DOHH2 (cell line): ENCODE results near the gene HSPG2.

Source experiments
- H3F3A ChIP-seq: fragments of 200-600 bp; sonication (generic), shearing (Covaris generic); 2 replicates; pipeline ENCODE4 v1.6.0; 2016; ENCODE audit warnings: antibody characterized with exemption, mild to moderate bottlenecking; ENCODE audit not compliant: control insufficient read depth, insufficient read depth
- H3K27ac ChIP-seq: fragments of 200-600 bp; sonication (generic); 2 replicates; pipeline ENCODE4 v1.5.1; 2014; ENCODE audit warnings: low read depth, mild to moderate bottlenecking, low read length, moderate library complexity
- H3K27me3 ChIP-seq: fragments of 200-600 bp; sonication (generic); 2 replicates; pipeline ENCODE4 v1.6.1; 2014; ENCODE audit warnings: mild to moderate bottlenecking, low read length, mixed read lengths; ENCODE audit not compliant: control insufficient read depth
- H3K36me3 ChIP-seq: fragments of 200-600 bp; sonication (generic); 2 replicates; pipeline ENCODE4 v1.6.1; 2014; ENCODE audit warnings: mild to moderate bottlenecking, low read length, moderate library complexity, mixed read lengths; ENCODE audit not compliant: control insufficient read depth
- H3K4me1 ChIP-seq: fragments of 200-600 bp; sonication (generic); 2 replicates; pipeline ENCODE4 v1.6.1; 2014; ENCODE audit warnings: mild to moderate bottlenecking, low read length, mixed read lengths; ENCODE audit not compliant: control insufficient read depth
- H3K4me2 ChIP-seq: fragments of 200-600 bp; sonication (generic); 2 replicates; pipeline ENCODE4 v1.6.0; 2014; ENCODE audit warnings: mild to moderate bottlenecking, low read length, moderate library complexity
- H3K4me3 ChIP-seq: fragments of 200-600 bp; sonication (generic); 2 replicates; pipeline ENCODE4 v1.5.1; 2014; ENCODE audit warnings: mild to moderate bottlenecking, low read length, mixed read lengths
- H3K79me2 ChIP-seq: fragments of 200-600 bp; sonication (generic); 2 replicates; pipeline ENCODE4 v1.6.1; 2014; ENCODE audit warnings: mild to moderate bottlenecking, low read length, mixed read lengths; ENCODE audit not compliant: control insufficient read depth
- H3K9me2 ChIP-seq: fragments of 200-600 bp; sonication (generic); replicated peaks from 2 replicates; pipeline ENCODE4 v1.6.1; 2014; ENCODE audit warnings: mild to moderate bottlenecking, low read length, mixed read lengths; ENCODE audit not compliant: control insufficient read depth
- H3K9me3 ChIP-seq: fragments of 200-600 bp; sonication (generic); 2 replicates; pipeline ENCODE4 v1.6.1; 2014; ENCODE audit warnings: antibody characterized with exemption, low read length, mixed read lengths; ENCODE audit not compliant: control insufficient read depth, insufficient read depth
- H4K20me1 ChIP-seq: fragments of 200-600 bp; sonication (generic); 2 replicates; pipeline ENCODE4 v1.6.0; 2014; ENCODE audit warnings: low read depth, mild to moderate bottlenecking, antibody characterized with exemption, low read length, moderate library complexity; ENCODE audit not compliant: control insufficient read depth, insufficient read depth
- CTCF ChIP-seq: fragments of 200-600 bp; sonication (generic); IDR thresholded peaks from one replicate; pipeline ENCODE4 v1.5.1; 2014; ENCODE audit warnings: antibody characterized with exemption, mild to moderate bottlenecking, low read depth, low read length; ENCODE audit not compliant: poor library complexity, severe bottlenecking
- EZH2phosphoT487 ChIP-seq: fragments of 200-600 bp; sonication (generic); IDR thresholded peaks from 2 replicates; pipeline ENCODE4 v1.6.1; 2017; ENCODE audit warnings: borderline replicate concordance, mild to moderate bottlenecking, antibody characterized with exemption, low read length, moderate library complexity, mixed read lengths

HSPG2 gene

GRCh38 chr1:21804536-21804935 is 132.6 kb downstream of the HSPG2 start:
- no peaks in the 10 kb centered on the region for H3K79me2 ChIP-seq
- no peaks in the 10 kb centered on the region for H4K20me1 ChIP-seq
- TF ChIP-seq EZH2phosphoT487: no peak
- no peak for TF ChIP-seq CTCF

GRCh38 chr1:21801100-21801499 is 136.0 kb downstream of the HSPG2 start:
- no peaks in the 10 kb centered on the region for H3K4me1 ChIP-seq
- peaks cover 4% of the 10 kb centered on the region for H3K27me3 ChIP-seq
- H3K9me3 ChIP-seq: no peaks in the 10 kb centered on the region
- no peak overlapping the region for H3K4me2 ChIP-seq
- TF ChIP-seq EZH2phosphoT487: no peak
- TF ChIP-seq CTCF: no peak
- H4K20me1 ChIP-seq: no peaks in the 10 kb centered on the region
- no peaks in the 10 kb centered on the region for H3F3A ChIP-seq
- H3K9me2 ChIP-seq: no peaks in the 10 kb centered on the region
- no peaks in the 10 kb centered on the region for H3K36me3 ChIP-seq
- H3K79me2 ChIP-seq: no peaks in the 10 kb centered on the region
- H3K4me3 ChIP-seq: no peak overlapping the region
- H3K27ac ChIP-seq: no peak overlapping the region

More at GRCh38 chr1:21804536-21804935, 132.6 kb downstream of the HSPG2 start:
- H3K36me3 ChIP-seq: no peaks in the 10 kb centered on the region
- no peaks in the 10 kb centered on the region for H3K9me2 ChIP-seq
- H3K4me3 ChIP-seq: no peak overlapping the region
- H3K4me1 ChIP-seq: no peaks in the 10 kb centered on the region
- peaks cover 4% of the 10 kb centered on the region for H3K27me3 ChIP-seq
- no peaks in the 10 kb centered on the region for H3F3A ChIP-seq
- H3K9me3 ChIP-seq: no peaks in the 10 kb centered on the region
- H3K4me2 ChIP-seq: no peak overlapping the region
- no peak overlapping the region for H3K27ac ChIP-seq

- Histone ChIP-seq H3K9me3 (peaks cover 5% of the 10 kb centered on the region; the same call in 1 of the 2 replicates), H3K4me3 (no peak overlapping the region), H3K79me2 (no peaks in the 10 kb centered on the region), H3K27me3 (peaks cover 4% of the 10 kb centered on the region), H3K36me3 (no peaks in the 10 kb centered on the region), H3K9me2 (no peaks in the 10 kb centered on the region), H3K27ac (no peak overlapping the region), H3K4me1 (no peaks in the 10 kb centered on the region), H3F3A (no peaks in the 10 kb centered on the region), H4K20me1 (no peaks in the 10 kb centered on the region), H3K4me2 (no peak overlapping the region)
- TF ChIP-seq EZH2phosphoT487 (no peak), CTCF (no peak)
These were observed 137.4 kb downstream of the HSPG2 start for GRCh38 chr1:21799730-21800129.
